Measurements from ENCODE around the gene TBC1D20.

DNA sequence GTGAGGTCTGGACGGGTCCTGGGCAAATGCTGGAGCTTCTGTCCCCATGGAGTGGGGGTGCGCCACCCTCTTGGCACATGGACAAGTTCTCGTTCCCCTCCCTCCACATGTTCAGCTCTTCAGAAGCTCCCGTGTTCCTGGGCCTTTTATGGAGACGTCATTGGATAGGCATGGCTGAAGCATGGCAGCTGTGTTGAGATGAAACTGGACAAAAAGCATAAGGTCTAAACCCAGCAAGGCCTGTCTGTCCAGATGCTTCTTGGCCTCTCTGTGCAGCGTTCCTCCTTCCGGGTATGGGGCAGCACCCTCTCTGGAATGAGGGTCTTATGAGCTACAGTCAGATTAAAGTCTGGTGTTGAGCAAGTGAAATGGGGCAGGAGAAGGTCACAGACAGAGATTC lies 26.8 kb downstream of the TBC1D20 start:
- TF ChIP-seq POLR2A (IDR thresholded peaks at IDR 0.05), result no peak
- TF ChIP-seq, protein P1, sequence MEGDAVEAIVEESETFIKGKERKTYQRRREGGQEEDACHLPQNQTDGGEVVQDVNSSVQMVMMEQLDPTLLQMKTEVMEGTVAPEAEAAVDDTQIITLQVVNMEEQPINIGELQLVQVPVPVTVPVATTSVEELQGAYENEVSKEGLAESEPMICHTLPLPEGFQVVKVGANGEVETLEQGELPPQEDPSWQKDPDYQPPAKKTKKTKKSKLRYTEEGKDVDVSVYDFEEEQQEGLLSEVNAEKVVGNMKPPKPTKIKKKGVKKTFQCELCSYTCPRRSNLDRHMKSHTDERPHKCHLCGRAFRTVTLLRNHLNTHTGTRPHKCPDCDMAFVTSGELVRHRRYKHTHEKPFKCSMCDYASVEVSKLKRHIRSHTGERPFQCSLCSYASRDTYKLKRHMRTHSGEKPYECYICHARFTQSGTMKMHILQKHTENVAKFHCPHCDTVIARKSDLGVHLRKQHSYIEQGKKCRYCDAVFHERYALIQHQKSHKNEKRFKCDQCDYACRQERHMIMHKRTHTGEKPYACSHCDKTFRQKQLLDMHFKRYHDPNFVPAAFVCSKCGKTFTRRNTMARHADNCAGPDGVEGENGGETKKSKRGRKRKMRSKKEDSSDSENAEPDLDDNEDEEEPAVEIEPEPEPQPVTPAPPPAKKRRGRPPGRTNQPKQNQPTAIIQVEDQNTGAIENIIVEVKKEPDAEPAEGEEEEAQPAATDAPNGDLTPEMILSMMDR (IDR thresholded peaks at IDR 0.05), result no peak
